Heart left ventricle (tissue), 16 donors: ENCODE results near the gene RNF225. TPM values are rescaled to one million over a fixed set of nuclear protein-coding genes. Genes with fewer than 3 reads are reported as not detected.

Experiments used
- ATAC-seq, 4 donors: fragments of 200-7000 bp; cut with Tn5 transposase; one replicate each; pipeline ENCODE4 v1.9.1; 2020 to 2022; ENCODE audit warnings: moderate library complexity in 4 of 4, mild to moderate bottlenecking in 3 of 4, moderate number of reproducible peaks in 1 of 4
- DNase-seq, 5 donors: peaks; one replicate each; pipeline ENCODE4 v3.0.0-alpha.2; 2020
- H3K27ac ChIP-seq, 12 donors: fragments of 200-600 bp; sonication (generic) in 4 of 12; one replicate each; pipeline versions ENCODE4 v1.5.0 to v1.8.0; 2016 to 2022; ENCODE audit warnings: mild to moderate bottlenecking in 2 of 12
- H3K27me3 ChIP-seq, 9 donors: fragments of 200-600 bp; sonication (generic) in 2 of 9; one replicate each; pipeline versions ENCODE4 v1.5.1 to v1.8.0; 2016 to 2022; ENCODE audit warnings: mild to moderate bottlenecking in 3 of 9
- H3K36me3 ChIP-seq, 9 donors: fragments of 200-600 bp; sonication (generic) in 2 of 9; one replicate each; pipeline versions ENCODE4 v1.5.0 to v1.8.0; 2018 to 2022; ENCODE audit warnings: mild to moderate bottlenecking in 2 of 9
- H3K4me1 ChIP-seq, 12 donors: fragments of 200-600 bp; sonication (generic) in 4 of 12; one replicate each; pipeline versions ENCODE4 v1.5.0 to v1.8.0; 2016 to 2022; ENCODE audit warnings: mild to moderate bottlenecking in 3 of 12
- H3K4me3 ChIP-seq, 12 donors: fragments of 200-600 bp; sonication (generic) in 4 of 12; one replicate each; pipeline versions ENCODE4 v1.5.0 to v1.8.0; 2017 to 2022; ENCODE audit warnings: mild to moderate bottlenecking in 9 of 12, moderate library complexity in 4 of 12
- H3K9me3 ChIP-seq, 12 donors: fragments of 200-600 bp; sonication (generic) in 4 of 12; one replicate each; pipeline versions ENCODE4 v1.5.0 to v1.8.0; 2016 to 2022; ENCODE audit warnings: mild to moderate bottlenecking in 1 of 12
- POLR2A ChIP-seq, 2 donors: fragments of 450-650 bp; IDR thresholded peaks; one replicate each; pipeline ENCODE4 v1.6.1; 2017; ENCODE audit warnings: antibody characterized with exemption in 2 of 2, mild to moderate bottlenecking in 2 of 2, moderate library complexity in 2 of 2
- WGBS, 4 donors: extraction: QIAGEN DNeasy Blood & Tissue Kit in 2 of 4; methylation state at CpG; one replicate each; pipeline versions ENCODE4 v1.1.5 to v1.1.7; 2013 to 2018; 5-methylcytosine and 5-hydroxymethylcytosine counted together
- intact Hi-C, 10 donors: fragments of 100-400 bp; cut with DNase I; formaldehyde crosslinking; loops; one replicate each; pipeline versions ENCODE4 v1.11.1 to v1.14.2; 2022
- polyA plus RNA-seq, 2 donors: library from polyadenylated mRNA; stranded (reverse); fragments of 200-250 nt; gene quantifications; one replicate each; pipeline ENCODE4 v1.2.3, GENCODE V29; 2013
- total RNA-seq, 9 donors: library from RNA; depleted of rRNA in 2 of 9; stranded (reverse); fragments of >200 nt in 2 of 9; fragmentation: NEBNext Ultra II Directional in 3 of 9; extraction: Animal tissue kit (Norgen Biotek cat#: 25700) in 3 of 9; gene quantifications; one replicate each; pipeline versions ENCODE4 v1.1.0 to v1.2.4, GENCODE V29; 2016 to 2023
- TF ChIP-seq, protein P1 (sequence below), 12 donors: fragments of 200-600 bp; sonication (generic) in 4 of 12; IDR thresholded peaks; one replicate each; pipeline versions ENCODE4 v1.5.0 to v1.8.0; 2018 to 2022; ENCODE audit warnings: antibody characterized with exemption in 12 of 12, mild to moderate bottlenecking in 5 of 12
- donor health status: ischemic (EF 13 %, LVEDD 7.1; RV severe dilation, severe dysfunction).
- donor health status: healthy with polysubstance abuse.
- donor health status: DM: no; HTN: yes; CAD: no.
- donor health status: DM: no; HTN: no; CAD: no.
- donor health status: ischemic (EF 25% LVEDD 6.9; RV normal size, moderate dysfunction).
- donor health status: ischemic (EF 25% LVEDD 5.7; RV mildly dilated, moderate dysfunction).
- donor health status: healthy.
- donor health status: DM: yes; HTN: yes; CAD: no.
- donor health status: ischemic (EF 35%, LVEDD 5.7; RV mildly dilated, moderate dysfunction).
- donor health status: nonischemic (EF 11% LVEDD 7.7; RV severe dilation, severe dysfunction).
- donor health status: DM: yes; HTN: yes; CAD: no.
- donor health status: PGD.
- donor health status: ischemic (EF 29% LVEDD 5.4; RV normal size, mild dysfunction).
- donor health status: nonischemic (EF 23%, LVEDD 6.1; RV moderate dilation, normal function).

The RNF225 gene
- total and polyA plus RNA-seq, 11 donors: not detected

- peaks cover 5 to 25% (median 16%) of the 10 kb centered on the region in 9 donors for H3K27me3 ChIP-seq
- intact Hi-C loops: loop anchor here in 1 of 10 donors (2.0 kb wide), 1 partner anchor 13 kb away; the partner anchor contains the start of gene RPS5
- DNase-seq (no peak), ATAC-seq (no peak)
- H3K27ac ChIP-seq: no peak overlapping the region
- no peak overlapping the region for H3K4me3 ChIP-seq
- H3K36me3 ChIP-seq: peaks cover 0 to 6% (median 1%) of the 10 kb centered on the region in 9 donors
- 91 to 100% (median 99%) methylated on average over 2 to 3 of the region's 3 CpGs for WGBS, 4 donors
- H3K4me1 ChIP-seq: peaks cover 3 to 31% (median 14%) of the 10 kb centered on the region in 12 donors
- H3K9me3 ChIP-seq: no peaks in the 10 kb centered on the region
- TF ChIP-seq, protein P1, sequence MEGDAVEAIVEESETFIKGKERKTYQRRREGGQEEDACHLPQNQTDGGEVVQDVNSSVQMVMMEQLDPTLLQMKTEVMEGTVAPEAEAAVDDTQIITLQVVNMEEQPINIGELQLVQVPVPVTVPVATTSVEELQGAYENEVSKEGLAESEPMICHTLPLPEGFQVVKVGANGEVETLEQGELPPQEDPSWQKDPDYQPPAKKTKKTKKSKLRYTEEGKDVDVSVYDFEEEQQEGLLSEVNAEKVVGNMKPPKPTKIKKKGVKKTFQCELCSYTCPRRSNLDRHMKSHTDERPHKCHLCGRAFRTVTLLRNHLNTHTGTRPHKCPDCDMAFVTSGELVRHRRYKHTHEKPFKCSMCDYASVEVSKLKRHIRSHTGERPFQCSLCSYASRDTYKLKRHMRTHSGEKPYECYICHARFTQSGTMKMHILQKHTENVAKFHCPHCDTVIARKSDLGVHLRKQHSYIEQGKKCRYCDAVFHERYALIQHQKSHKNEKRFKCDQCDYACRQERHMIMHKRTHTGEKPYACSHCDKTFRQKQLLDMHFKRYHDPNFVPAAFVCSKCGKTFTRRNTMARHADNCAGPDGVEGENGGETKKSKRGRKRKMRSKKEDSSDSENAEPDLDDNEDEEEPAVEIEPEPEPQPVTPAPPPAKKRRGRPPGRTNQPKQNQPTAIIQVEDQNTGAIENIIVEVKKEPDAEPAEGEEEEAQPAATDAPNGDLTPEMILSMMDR (IDR thresholded peaks at IDR 0.05): no peak
- no peak for TF ChIP-seq POLR2A (IDR thresholded peaks at IDR 0.05)
Measured at GRCh38 chr19:58399903-58400302, 4.4 kb downstream of the RNF225 start.

DNA sequence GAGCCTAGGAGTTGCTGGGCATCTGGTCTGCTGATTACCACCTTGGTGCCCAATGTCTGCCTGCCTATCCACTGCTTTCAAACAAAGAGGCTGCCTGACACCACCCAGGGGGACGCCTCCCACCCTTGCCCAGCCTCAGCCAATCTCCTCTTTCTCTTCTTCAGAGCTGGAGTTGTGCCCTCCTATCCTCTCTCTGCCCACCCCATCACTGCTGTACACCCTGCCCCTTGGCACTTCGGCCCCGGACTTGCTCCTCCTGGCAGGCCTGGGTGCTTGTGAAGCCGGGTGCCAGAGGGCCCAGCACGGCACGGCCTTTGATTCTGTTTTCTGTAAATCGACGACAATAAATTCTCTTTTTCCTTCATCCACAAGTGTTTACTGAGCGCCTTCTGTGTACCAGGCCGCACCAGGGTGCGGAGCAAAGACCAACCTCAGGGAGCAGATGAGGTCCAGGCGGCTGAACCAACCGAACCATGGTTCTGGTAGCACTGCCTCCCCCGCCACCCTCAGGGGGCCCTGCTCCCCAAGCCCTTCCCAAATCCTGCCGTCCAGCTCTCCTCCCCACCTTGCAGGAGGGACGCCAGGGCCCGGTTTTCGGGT is 5.0 kb downstream of the RNF225 start:
- Histone ChIP-seq H3K4me3 (peak overlapping the region; percentile 21 to 83 (median 64)), H3K9me3 (no peaks in the 10 kb centered on the region), H3K27me3 (peaks cover 5 to 22% (median 16%) of the 10 kb centered on the region in 9 donors), H3K4me1 (peaks cover 3 to 31% (median 14%) of the 10 kb centered on the region in 12 donors), H3K27ac (peak overlapping the region in 6 of 12 donors; percentile 7 to 67 (median 45)), H3K36me3 (peaks cover 0 to under 1% (median 0%) of the 10 kb centered on the region in 9 donors)
- intact Hi-C loops: loop anchor here in 1 of 10 donors (2.0 kb wide), 1 partner anchor 14 kb away; the partner anchor contains the start of gene RPS5
- TF ChIP-seq, protein P1 (IDR thresholded peaks at IDR 0.05): no peak
- TF ChIP-seq POLR2A (IDR thresholded peaks at IDR 0.05): no peak
- WGBS, 4 donors: 56 to 63% (median 59%) methylated on average over 13 to 18 of the region's 18 CpGs
- DNase-seq (no peak), ATAC-seq (no peak)

DNA sequence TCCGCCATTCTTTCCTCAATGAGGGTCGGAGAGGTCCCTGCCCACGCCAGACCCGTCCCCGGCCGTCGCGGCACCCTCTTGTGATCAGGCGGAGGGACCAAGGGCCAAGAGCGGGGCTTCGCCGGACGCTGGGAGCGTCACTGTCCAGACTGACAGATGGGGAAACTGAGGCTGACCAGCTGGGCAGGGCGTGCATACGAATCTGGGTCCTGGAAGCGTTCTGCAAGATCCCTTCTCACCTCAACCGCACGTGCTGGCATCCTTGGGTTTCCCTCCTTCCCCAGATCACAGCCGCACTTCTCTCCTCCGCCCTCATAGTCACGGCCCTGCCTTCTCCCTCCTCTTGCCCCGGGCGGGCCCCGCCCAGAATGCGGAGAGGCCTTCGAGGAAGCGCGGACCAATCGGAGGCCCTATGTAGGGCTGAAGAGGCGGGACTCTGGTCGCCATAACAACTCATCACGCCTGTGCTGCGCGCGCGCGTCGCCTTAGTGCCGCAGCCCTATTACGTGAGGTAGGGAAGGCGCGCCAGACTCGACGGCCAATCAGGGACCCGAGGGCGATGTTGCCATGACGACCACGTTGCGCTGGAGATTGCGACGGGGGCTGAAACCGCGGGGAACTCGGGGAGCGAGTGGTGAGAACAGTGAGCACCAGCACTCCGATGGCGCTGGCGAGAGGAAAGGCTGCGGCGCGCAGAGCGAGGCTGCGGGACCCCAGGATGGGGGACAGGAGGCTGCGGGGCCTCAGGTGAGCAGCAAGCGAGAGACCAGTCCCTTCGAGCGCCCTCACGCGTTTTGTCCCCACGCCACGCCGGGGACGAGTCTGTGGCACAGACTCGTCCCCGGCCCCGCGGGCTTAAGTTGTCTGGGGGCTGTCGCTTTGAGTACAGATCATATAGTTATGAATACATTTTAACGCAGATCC is 5.7 kb downstream of the RNF225 start:
- Histone ChIP-seq H3K4me3 (peak overlapping the region; percentile 48 to 83 (median 64)), H3K9me3 (no peaks in the 10 kb centered on the region), H3K27ac (peak overlapping the region in 9 of 12 donors; percentile 7 to 74 (median 60)), H3K4me1 (peaks cover 3 to 26% (median 13%) of the 10 kb centered on the region in 12 donors), H3K36me3 (no peaks in the 10 kb centered on the region), H3K27me3 (peaks cover 5 to 15% (median 13%) of the 10 kb centered on the region in 9 donors)
- 1 to 2% (median 2%) methylated on average over 49 to 80 of the region's 80 CpGs for WGBS, 4 donors
- TF ChIP-seq, protein P1 (IDR thresholded peaks at IDR 0.05): peak in 3 of 12 donors; percentile 15 to 29 (median 24)
- TF ChIP-seq POLR2A (IDR thresholded peaks at IDR 0.05): peak in 1 of 2 donors; percentile 52
- DNase-seq: peak; percentile 99 to 100 (median 100)
- ATAC-seq: peak; percentile 98 to 100 (median 100)
- intact Hi-C loops: loop anchor here in 1 of 10 donors (1.0 to 2.0 kb wide), 2 partner anchors 14 to 20 kb away; partner anchors contain the start of genes RPS5 and ZNF837
